Omental fat pad (tissue), 4 donors: ENCODE results near the gene ARL13B. TPM values are rescaled to one million over a fixed set of nuclear protein-coding genes. Genes with fewer than 3 reads are reported as not detected.
"Not testable (repeated sequence)": the region's sequence is repeated elsewhere in the genome, so short reads cannot be mapped to it uniquely, and the experiment has no call there.

Experiments
- ATAC-seq: fragments of 150-250 bp; one replicate; pipeline ENCODE4 v1.9.1; 2016; ENCODE audit warnings: mild to moderate bottlenecking, moderate library complexity; ENCODE audit not compliant: low FRiP score
- DNase-seq: peaks from one replicate; pipeline ENCODE4 v3.0.0-alpha.2; 2019; ENCODE audit warnings: low spot score
- total RNA-seq, 4 donors: library from RNA; depleted of rRNA; stranded (reverse); fragments of >200 nt; gene quantifications; one replicate each; pipeline ENCODE4 v1.1.0, GENCODE V29; 2016
- TF ChIP-seq, protein P1 (sequence below), 3 donors: fragments of 450-650 bp; IDR thresholded peaks; one replicate each; pipeline ENCODE4 v1.5.1; 2016 to 2017; ENCODE audit warnings: antibody characterized with exemption in 3 of 3, mild to moderate bottlenecking in 3 of 3, moderate library complexity in 2 of 3

Gene ARL13B
- total RNA-seq, 4 donors from 2014 or later: 6.8 to 14.5 (median 12.1) TPM

DNA sequence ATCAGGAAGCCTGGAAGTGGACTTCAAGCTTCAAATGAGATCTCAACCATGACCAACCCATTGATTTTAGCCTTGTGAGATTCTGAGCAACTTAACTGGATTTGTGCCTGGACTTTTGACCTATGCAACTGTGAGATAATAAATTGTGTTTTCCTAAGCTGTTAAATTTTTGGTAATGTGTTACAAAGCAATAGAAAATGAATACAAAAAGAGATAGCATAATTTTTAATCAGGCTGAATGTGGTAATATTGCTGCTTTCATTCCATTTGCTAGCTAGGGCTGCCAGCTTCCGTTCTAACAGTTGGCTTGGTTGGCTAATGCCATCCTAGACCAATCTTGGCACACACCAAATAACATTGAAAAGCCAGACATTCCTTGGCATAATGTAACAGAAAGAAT lies 18.5 kb upstream of the ARL13B start:
- DNase-seq (no peak), ATAC-seq (peak; percentile 62)
- TF ChIP-seq, protein P1, sequence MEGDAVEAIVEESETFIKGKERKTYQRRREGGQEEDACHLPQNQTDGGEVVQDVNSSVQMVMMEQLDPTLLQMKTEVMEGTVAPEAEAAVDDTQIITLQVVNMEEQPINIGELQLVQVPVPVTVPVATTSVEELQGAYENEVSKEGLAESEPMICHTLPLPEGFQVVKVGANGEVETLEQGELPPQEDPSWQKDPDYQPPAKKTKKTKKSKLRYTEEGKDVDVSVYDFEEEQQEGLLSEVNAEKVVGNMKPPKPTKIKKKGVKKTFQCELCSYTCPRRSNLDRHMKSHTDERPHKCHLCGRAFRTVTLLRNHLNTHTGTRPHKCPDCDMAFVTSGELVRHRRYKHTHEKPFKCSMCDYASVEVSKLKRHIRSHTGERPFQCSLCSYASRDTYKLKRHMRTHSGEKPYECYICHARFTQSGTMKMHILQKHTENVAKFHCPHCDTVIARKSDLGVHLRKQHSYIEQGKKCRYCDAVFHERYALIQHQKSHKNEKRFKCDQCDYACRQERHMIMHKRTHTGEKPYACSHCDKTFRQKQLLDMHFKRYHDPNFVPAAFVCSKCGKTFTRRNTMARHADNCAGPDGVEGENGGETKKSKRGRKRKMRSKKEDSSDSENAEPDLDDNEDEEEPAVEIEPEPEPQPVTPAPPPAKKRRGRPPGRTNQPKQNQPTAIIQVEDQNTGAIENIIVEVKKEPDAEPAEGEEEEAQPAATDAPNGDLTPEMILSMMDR (IDR thresholded peaks at IDR 0.05): no peak

GRCh38 chr3:93962798-93963197 lies 17.2 kb upstream of the ARL13B start:
- TF ChIP-seq, protein P1 (IDR thresholded peaks at IDR 0.05): no peak
- DNase-seq (no peak), ATAC-seq (no peak)

GRCh38 chr3:93965106-93965505 lies 14.8 kb upstream of the ARL13B start:
- not testable (repeated sequence) for ATAC-seq, DNase-seq

DNA sequence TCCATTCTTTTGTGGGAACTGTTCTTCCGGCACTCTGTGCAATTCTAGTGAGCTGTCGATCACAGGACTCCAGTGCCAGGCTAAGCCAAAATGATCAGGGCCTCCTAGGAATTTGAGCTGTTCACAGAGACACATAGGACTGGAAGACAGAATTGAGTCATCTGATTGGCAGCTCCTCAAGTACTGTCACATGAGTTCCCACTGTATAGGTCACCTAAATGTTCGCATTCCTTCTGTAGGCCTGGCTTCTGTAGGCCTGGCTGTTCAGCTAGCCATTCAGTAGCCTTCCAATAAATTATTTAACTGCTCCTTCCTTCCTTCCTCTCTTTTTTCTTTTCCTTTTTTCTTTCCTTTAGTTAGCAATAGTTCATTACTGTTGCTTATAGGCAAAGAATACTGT lies 10.5 kb upstream of the ARL13B start:
- no peak for ATAC-seq

DNA sequence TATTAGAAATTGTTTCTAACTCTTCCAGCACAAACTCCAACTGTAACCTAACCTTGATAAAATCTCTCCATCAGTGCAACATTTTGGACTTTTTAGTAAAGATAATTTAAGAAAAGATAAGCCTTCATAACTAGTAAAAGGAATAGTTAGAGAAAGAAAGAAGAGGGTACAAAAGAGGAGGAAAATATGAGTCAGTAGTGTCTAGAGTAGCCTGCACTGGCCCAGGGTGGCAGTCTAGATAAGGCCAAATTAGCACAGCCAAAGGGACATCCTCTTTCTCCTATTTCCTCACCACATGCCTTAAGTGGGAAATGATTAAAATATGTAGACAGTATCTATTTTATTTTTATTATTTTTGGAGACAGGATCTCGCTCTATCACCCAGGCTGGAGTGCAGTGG lies 10.0 kb upstream of the ARL13B start:
- DNase-seq (no peak), ATAC-seq (no peak)
- TF ChIP-seq, protein P1 (IDR thresholded peaks at IDR 0.05): no peak

More for the DNA sequence above, 10.5 kb upstream of the ARL13B start:
- no peak for DNase-seq
- TF ChIP-seq, protein P1 (IDR thresholded peaks at IDR 0.05): no peak

DNA sequence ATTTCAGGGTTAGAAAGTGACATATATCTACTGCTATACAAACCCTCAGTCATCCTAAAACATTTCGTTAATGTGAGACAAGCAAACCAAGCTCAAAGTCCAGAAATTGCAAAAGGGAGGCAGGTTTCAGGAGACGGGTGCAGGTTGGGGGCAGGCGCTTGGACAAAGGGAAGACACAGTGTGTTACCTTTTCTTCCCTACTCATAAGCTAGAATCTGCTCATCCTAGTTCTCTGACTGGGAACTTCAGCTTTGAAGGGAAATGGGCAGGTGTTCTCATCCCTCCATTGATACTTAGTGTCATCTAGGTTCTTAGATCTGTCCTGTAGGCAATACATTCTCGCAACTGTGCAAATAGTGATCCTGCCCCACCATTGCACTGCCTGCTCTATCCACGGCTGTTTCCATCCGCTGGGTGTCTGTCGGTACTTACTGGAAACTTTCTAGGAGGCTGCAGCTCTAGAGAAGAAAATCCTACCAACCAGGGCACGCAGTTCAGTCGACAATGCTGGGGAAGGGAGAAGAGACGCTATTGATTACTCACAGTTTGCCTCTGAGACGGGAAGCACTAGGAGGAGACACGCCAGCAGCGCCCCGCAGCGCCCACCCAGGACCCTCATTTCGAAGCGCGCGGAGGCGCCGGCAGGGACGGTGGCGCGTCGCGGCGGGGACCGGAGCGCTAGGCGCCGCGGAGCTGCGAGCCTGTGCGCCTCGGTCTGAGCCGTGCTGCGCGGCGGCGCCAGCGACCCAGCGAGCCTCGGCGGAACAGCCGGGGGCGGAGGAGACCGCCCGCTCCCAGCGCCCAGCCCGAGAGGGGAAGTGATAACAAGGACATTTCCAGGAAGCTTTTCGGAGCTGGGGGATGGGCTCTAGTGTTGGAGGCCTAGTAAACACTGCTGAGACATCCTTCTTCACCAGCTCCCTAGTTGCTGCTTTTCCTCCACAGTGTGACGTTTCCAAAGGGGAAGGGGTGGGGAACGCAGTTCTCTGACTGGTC lies 6.5 kb upstream of the ARL13B start, which contains the start of gene PROS1:
Gene PROS1, minus strand, starts transcription at position 766 of the 996 bp plus-strand sequence. Its CDS starts 147 bp downstream, at position 619.
- DNase-seq: peak; percentile 79
- ATAC-seq: peak; percentile 95
- TF ChIP-seq, protein P1 (IDR thresholded peaks at IDR 0.05): no peak

DNA sequence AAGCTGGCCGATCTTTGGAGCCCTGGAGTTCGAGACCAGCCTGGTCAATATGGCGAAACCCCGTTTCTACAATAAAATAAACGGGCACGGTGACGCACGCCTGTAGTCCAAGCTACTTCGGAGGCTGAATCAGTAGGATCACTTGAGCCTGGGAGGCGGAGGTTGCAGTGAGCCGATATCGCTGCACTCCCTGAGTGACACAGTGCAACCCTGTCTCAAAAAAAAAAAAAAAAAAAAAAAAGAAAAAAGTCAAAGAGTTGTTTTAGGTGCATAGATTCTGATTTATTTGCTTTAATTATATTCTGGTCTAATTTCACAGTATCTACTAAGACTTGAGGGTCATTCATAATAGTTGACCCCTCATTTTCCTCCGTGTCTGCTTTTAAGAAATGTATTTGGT lies 1.7 kb downstream of the ARL13B start:
- no peak for DNase-seq
- no peak for ATAC-seq
- TF ChIP-seq, protein P1 (IDR thresholded peaks at IDR 0.05): no peak
